Measurements from ENCODE around the gene PHACTR2. TPM values are rescaled to one million over a fixed set of nuclear protein-coding genes. Genes with fewer than 3 reads are reported as not detected.

The PHACTR2 gene
- total and polyA plus RNA-seq, 10 of the 15 experiments (the other 5 are each of a cell fraction or from before 2014, with no cell fraction given), result 1.4 to 19.1 (median 5.3) TPM

DNA sequence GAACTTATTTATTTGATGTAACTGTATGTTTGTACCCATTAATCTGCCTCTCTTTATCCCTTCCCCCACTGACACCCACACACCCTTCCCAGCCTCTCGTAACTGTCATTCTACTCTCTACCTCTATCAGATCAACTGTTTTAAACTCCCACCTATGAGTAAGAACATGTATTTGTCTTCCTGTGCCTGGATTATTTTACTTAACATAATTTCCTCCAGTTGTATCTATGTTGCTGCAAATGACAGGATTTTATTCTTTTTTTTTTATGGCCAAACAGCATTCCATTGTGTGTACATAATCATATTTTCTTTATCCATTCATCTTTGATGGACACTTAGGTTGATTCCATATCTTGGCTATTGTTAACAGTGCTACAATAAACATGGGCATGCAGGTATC is 49.3 kb downstream of the PHACTR2 start:
- CTCF ChIA-PET, result no interaction called here
- RAD21 ChIA-PET (ENCODE audit: unreplicated experiment), result no interaction called here
- H3K4me3 ChIP-seq, result no peak overlapping the region
- H3K27ac ChIP-seq (ENCODE audit: control insufficient read depth, insufficient read depth), result no peak overlapping the region
- no peaks in the 10 kb centered on the region; the same call in 1 of the 3 replicates for H3K9me3 ChIP-seq (replicated peaks; ENCODE audit: control insufficient read depth, insufficient read depth, low read length)
- no peaks in the 10 kb centered on the region for H3K4me1 ChIP-seq (ENCODE audit: control insufficient read depth, insufficient read depth, low read length)
- H3K4me2 ChIP-seq (ENCODE audit: control insufficient read depth, insufficient read depth), result no peak overlapping the region
- H3K27me3 ChIP-seq (replicated peaks in 1 of 2; ENCODE audit: control insufficient read depth in 2 of 2, insufficient read depth in 2 of 2, low read length in 1 of 2), result no peaks in the 10 kb centered on the region
- FAIRE-seq (no peak), DNase-seq (ENCODE audit: low read depth, low spot score) (no peak), ATAC-seq (no peak)
- in situ Hi-C loops (cut with MboI) (no loop called here), intact Hi-C loops (cut with micrococcal nuclease; ENCODE audit: unreplicated experiment) (no loop called here)
- H4K20me1 ChIP-seq (ENCODE audit: control insufficient read depth, insufficient read depth), result no peaks in the 10 kb centered on the region
- no peaks in the 10 kb centered on the region for H3K79me2 ChIP-seq (ENCODE audit: control insufficient read depth, insufficient read depth, low read length)
- WGBS (ENCODE audit: insufficient coverage, insufficient replicate concordance, low lambda C conversion rate, missing lambda C conversion rate), result 95% methylated on average over 1 of the region's 1 CpG
- SMC1A ChIA-PET (ENCODE audit: uncharacterized antibody, unreplicated experiment), result no interaction called here
- H3K9ac ChIP-seq (ENCODE audit: control insufficient read depth, insufficient read depth, low read length), result no peak overlapping the region
- BruUV-seq (replicated peaks), result no TSS peak
- POLR2A ChIA-PET, result no interaction called here
- no peak overlapping the region for H2AFZ ChIP-seq (ENCODE audit: control insufficient read depth, low read depth, low read length)
- no peaks in the 10 kb centered on the region for H3K36me3 ChIP-seq (ENCODE audit: control insufficient read depth in 2 of 2, insufficient read depth in 2 of 2, low read length in 1 of 2)
- TF ChIP-seq JUND (IDR thresholded peaks at IDR 0.05; ENCODE audit: low read depth, low read length) (no peak), MXI1 (IDR thresholded peaks at IDR 0.05; ENCODE audit: low read depth, low read length) (no peak), IRF5 (IDR thresholded peaks at IDR 0.05; ENCODE audit: borderline replicate concordance) (no peak), IKZF1 (conservative IDR thresholded peaks at IDR 0.05) (no peak), CHD4 (IDR thresholded peaks at IDR 0.05) (no peak), BCL11A (IDR thresholded peaks at IDR 0.05; ENCODE audit: low read depth, low read length) (no peak), ESRRA (IDR thresholded peaks at IDR 0.05; ENCODE audit: low read length) (no peak), BMI1 (IDR thresholded peaks at IDR 0.05; ENCODE audit: borderline replicate concordance) (no peak), HDAC6 (IDR thresholded peaks at IDR 0.05; ENCODE audit: unreplicated experiment) (no peak), NR2C2 (IDR thresholded peaks at IDR 0.05; ENCODE audit: borderline replicate concordance, control insufficient read depth, insufficient read length, low read depth) (no peak), TCF3 (IDR thresholded peaks at IDR 0.05; ENCODE audit: borderline replicate concordance, insufficient read depth, low read depth, low read length) (no peak)
- TF ChIP-seq, protein P1, sequence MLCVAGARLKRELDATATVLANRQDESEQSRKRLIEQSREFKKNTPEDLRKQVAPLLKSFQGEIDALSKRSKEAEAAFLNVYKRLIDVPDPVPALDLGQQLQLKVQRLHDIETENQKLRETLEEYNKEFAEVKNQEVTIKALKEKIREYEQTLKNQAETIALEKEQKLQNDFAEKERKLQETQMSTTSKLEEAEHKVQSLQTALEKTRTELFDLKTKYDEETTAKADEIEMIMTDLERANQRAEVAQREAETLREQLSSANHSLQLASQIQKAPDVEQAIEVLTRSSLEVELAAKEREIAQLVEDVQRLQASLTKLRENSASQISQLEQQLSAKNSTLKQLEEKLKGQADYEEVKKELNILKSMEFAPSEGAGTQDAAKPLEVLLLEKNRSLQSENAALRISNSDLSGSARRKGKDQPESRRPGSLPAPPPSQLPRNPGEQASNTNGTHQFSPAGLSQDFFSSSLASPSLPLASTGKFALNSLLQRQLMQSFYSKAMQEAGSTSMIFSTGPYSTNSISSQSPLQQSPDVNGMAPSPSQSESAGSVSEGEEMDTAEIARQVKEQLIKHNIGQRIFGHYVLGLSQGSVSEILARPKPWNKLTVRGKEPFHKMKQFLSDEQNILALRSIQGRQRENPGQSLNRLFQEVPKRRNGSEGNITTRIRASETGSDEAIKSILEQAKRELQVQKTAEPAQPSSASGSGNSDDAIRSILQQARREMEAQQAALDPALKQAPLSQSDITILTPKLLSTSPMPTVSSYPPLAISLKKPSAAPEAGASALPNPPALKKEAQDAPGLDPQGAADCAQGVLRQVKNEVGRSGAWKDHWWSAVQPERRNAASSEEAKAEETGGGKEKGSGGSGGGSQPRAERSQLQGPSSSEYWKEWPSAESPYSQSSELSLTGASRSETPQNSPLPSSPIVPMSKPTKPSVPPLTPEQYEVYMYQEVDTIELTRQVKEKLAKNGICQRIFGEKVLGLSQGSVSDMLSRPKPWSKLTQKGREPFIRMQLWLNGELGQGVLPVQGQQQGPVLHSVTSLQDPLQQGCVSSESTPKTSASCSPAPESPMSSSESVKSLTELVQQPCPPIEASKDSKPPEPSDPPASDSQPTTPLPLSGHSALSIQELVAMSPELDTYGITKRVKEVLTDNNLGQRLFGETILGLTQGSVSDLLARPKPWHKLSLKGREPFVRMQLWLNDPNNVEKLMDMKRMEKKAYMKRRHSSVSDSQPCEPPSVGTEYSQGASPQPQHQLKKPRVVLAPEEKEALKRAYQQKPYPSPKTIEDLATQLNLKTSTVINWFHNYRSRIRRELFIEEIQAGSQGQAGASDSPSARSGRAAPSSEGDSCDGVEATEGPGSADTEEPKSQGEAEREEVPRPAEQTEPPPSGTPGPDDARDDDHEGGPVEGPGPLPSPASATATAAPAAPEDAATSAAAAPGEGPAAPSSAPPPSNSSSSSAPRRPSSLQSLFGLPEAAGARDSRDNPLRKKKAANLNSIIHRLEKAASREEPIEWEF (IDR thresholded peaks at IDR 0.05; ENCODE audit: insufficient replicate concordance, low read depth, low read length), result no peak
- TF ChIP-seq, protein P2, sequence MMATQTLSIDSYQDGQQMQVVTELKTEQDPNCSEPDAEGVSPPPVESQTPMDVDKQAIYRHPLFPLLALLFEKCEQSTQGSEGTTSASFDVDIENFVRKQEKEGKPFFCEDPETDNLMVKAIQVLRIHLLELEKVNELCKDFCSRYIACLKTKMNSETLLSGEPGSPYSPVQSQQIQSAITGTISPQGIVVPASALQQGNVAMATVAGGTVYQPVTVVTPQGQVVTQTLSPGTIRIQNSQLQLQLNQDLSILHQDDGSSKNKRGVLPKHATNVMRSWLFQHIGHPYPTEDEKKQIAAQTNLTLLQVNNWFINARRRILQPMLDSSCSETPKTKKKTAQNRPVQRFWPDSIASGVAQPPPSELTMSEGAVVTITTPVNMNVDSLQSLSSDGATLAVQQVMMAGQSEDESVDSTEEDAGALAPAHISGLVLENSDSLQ (IDR thresholded peaks at IDR 0.05), result no peak
- TF ChIP-seq, protein P3, sequence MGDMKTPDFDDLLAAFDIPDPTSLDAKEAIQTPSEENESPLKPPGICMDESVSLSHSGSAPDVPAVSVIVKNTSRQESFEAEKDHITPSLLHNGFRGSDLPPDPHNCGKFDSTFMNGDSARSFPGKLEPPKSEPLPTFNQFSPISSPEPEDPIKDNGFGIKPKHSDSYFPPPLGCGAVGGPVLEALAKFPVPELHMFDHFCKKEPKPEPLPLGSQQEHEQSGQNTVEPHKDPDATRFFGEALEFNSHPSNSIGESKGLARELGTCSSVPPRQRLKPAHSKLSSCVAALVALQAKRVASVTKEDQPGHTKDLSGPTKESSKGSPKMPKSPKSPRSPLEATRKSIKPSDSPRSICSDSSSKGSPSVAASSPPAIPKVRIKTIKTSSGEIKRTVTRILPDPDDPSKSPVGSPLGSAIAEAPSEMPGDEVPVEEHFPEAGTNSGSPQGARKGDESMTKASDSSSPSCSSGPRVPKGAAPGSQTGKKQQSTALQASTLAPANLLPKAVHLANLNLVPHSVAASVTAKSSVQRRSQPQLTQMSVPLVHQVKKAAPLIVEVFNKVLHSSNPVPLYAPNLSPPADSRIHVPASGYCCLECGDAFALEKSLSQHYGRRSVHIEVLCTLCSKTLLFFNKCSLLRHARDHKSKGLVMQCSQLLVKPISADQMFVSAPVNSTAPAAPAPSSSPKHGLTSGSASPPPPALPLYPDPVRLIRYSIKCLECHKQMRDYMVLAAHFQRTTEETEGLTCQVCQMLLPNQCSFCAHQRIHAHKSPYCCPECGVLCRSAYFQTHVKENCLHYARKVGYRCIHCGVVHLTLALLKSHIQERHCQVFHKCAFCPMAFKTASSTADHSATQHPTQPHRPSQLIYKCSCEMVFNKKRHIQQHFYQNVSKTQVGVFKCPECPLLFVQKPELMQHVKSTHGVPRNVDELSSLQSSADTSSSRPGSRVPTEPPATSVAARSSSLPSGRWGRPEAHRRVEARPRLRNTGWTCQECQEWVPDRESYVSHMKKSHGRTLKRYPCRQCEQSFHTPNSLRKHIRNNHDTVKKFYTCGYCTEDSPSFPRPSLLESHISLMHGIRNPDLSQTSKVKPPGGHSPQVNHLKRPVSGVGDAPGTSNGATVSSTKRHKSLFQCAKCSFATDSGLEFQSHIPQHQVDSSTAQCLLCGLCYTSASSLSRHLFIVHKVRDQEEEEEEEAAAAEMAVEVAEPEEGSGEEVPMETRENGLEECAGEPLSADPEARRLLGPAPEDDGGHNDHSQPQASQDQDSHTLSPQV (IDR thresholded peaks at IDR 0.05), result no peak
